HepG2 (cell line): ENCODE results near the gene MPST. TPM values are rescaled to one million over a fixed set of nuclear protein-coding genes. Genes with fewer than 3 reads are reported as not detected.
A peak's percentile ranks its signal among the peaks of the same experiment; 100 is the strongest.

Experiments
- BCL6 ChIP-seq: IDR thresholded peaks from 2 replicates; pipeline ENCODE4 v1.6.1; 2016; ENCODE audit warnings: missing genetic modification reagents, missing compliant biosample characterization
- GATA4 ChIP-seq: sonication (generic); IDR thresholded peaks from 2 replicates; pipeline ENCODE4 v1.6.1; 2016; ENCODE audit warnings: antibody characterized with exemption, low read depth, borderline replicate concordance
- MAZ ChIP-seq, 2 experiments: sonication (generic) in 1 of 2; formaldehyde crosslinking in 1 of 2; IDR thresholded peaks; 2 replicates each; pipeline versions ENCODE4 v1.5.0 to v1.6.1; 2012 to 2020; ENCODE audit warnings: low read depth in 2 of 2, mild to moderate bottlenecking in 2 of 2, borderline replicate concordance in 1 of 2, improper control_type of control experiment in 1 of 2, low read length in 1 of 2, missing genetic modification reagents in 1 of 2, moderate library complexity in 1 of 2
- NCOA2 ChIP-seq: sonication (generic); formaldehyde crosslinking; IDR thresholded peaks from 2 replicates; pipeline ENCODE4 v1.8.0; 2022; ENCODE audit warnings: inconsistent platforms
- NR1H2 ChIP-seq: sonication (generic); formaldehyde crosslinking; IDR thresholded peaks from 2 replicates; pipeline ENCODE4 v1.8.1; 2022; ENCODE audit warnings: low read depth, missing genetic modification reagents, borderline replicate concordance
- RBFOX2 ChIP-seq: fragments of 200-400 bp; formaldehyde crosslinking; IDR thresholded peaks from 2 replicates; pipeline ENCODE4 v1.6.1; 2017; ENCODE audit warnings: low read depth, mild to moderate bottlenecking, low read length
- SAP130 ChIP-seq: IDR thresholded peaks from 2 replicates; pipeline ENCODE4 v1.6.1; 2016; ENCODE audit warnings: low read depth
- SMAD1 ChIP-seq: sonication (generic); formaldehyde crosslinking; IDR thresholded peaks from 2 replicates; pipeline ENCODE4 v1.4.0; 2020; ENCODE audit warnings: missing genetic modification reagents, low read depth, mild to moderate bottlenecking, borderline replicate concordance
- SOX6 ChIP-seq, 2 experiments: fragments of 450-650 bp in 1 of 2; sonication (generic) in 1 of 2; formaldehyde crosslinking in 1 of 2; IDR thresholded peaks; 2 replicates each; pipeline versions ENCODE4 v1.4.0 to v1.6.1; 2017 to 2020; ENCODE audit warnings: antibody characterized with exemption in 1 of 2, mild to moderate bottlenecking in 1 of 2, missing genetic modification reagents in 1 of 2
- SRSF1 ChIP-seq: fragments of 200-400 bp; formaldehyde crosslinking; optimal IDR thresholded peaks from 2 replicates; pipeline ENCODE3; 2017; ENCODE audit warnings: mild to moderate bottlenecking, low read depth, low read length, moderate library complexity
- SRY ChIP-seq: sonication (generic); formaldehyde crosslinking; IDR thresholded peaks from 2 replicates; pipeline ENCODE4 v1.8.0; 2022; ENCODE audit warnings: mild to moderate bottlenecking, missing genetic modification reagents
- ZBTB34 ChIP-seq: sonication (generic); formaldehyde crosslinking; IDR thresholded peaks from 2 replicates; pipeline ENCODE4 v1.8.0; 2022; ENCODE audit warnings: mild to moderate bottlenecking, missing genetic modification reagents
- ZMAT3 ChIP-seq: sonication (generic); formaldehyde crosslinking; conservative IDR thresholded peaks from 2 replicates; pipeline ENCODE4 v1.7.0; 2021; ENCODE audit warnings: missing genetic modification reagents
- ZNF496 ChIP-seq: sonication (generic); formaldehyde crosslinking; IDR thresholded peaks from 2 replicates; pipeline ENCODE4 v1.8.1; 2023; ENCODE audit warnings: mild to moderate bottlenecking, moderate library complexity, missing genetic modification reagents; ENCODE audit not compliant: insufficient replicate concordance
- ZNF558 ChIP-seq: sonication (generic); formaldehyde crosslinking; IDR thresholded peaks from 2 replicates; pipeline ENCODE4 v1.9.0; 2022; ENCODE audit warnings: mild to moderate bottlenecking, missing genetic modification reagents, borderline replicate concordance
- ZNF709 ChIP-seq: sonication (generic); formaldehyde crosslinking; IDR thresholded peaks from 2 replicates; pipeline ENCODE4 v1.5.0; 2020; ENCODE audit warnings: mild to moderate bottlenecking, missing genetic modification reagents
- ZNF83 ChIP-seq: sonication (generic); formaldehyde crosslinking; IDR thresholded peaks from 2 replicates; pipeline ENCODE4 v1.4.0; 2020; ENCODE audit warnings: missing genetic modification reagents, mild to moderate bottlenecking, borderline replicate concordance
- polyA plus RNA-seq, 8 experiments: library from polyadenylated mRNA; depleted of rRNA in 3 of 8; stranded (reverse) in 7 of 8; unstranded in 1 of 8; fragments of >200 nt; fragmentation: Illumina TruSeq in 4 of 8; extraction: Trizol in 4 of 8; gene quantifications; 2 replicates each; pipeline versions ENCODE4 v1.2.1 to v1.2.3, GENCODE V29; 2011 to 2016; ENCODE audit warnings: low read depth in 4 of 8, missing spikeins in 1 of 8, mixed read lengths in 1 of 8; ENCODE audit not compliant: insufficient read depth in 1 of 8
- total RNA-seq, 5 experiments: library from RNA; depleted of rRNA; stranded (reverse); fragments of >200 nt; fragmentation: Illumina TruSeq; extraction: Trizol; gene quantifications; 2 replicates each; pipeline ENCODE4 v1.2.3, GENCODE V29; 2016; ENCODE audit warnings: low read depth in 1 of 5
- TF ChIP-seq, protein P1 (sequence below): sonication (generic); formaldehyde crosslinking; IDR thresholded peaks from 2 replicates; pipeline ENCODE4 v1.4.0; 2020; ENCODE audit warnings: missing genetic modification reagents, borderline replicate concordance
- TF ChIP-seq, protein P2 (sequence below): sonication (generic); formaldehyde crosslinking; IDR thresholded peaks from 2 replicates; pipeline ENCODE4 v1.4.0; 2020; ENCODE audit warnings: mild to moderate bottlenecking, missing genetic modification reagents
- TF ChIP-seq, protein P3 (sequence below): sonication (generic); formaldehyde crosslinking; IDR thresholded peaks from 2 replicates; pipeline ENCODE4 v1.8.1; 2023; ENCODE audit warnings: missing genetic modification reagents, inconsistent platforms, borderline replicate concordance

The MPST gene
- total and polyA plus RNA-seq, 2 of the 13 experiments (the other 11 are each of a cell fraction or from before 2014, with no cell fraction given) = 133 to 141 TPM

GRCh38 chr22:37018086-37018814 lies 1.3 kb upstream of the MPST start (continued):
- TF ChIP-seq, protein P1, sequence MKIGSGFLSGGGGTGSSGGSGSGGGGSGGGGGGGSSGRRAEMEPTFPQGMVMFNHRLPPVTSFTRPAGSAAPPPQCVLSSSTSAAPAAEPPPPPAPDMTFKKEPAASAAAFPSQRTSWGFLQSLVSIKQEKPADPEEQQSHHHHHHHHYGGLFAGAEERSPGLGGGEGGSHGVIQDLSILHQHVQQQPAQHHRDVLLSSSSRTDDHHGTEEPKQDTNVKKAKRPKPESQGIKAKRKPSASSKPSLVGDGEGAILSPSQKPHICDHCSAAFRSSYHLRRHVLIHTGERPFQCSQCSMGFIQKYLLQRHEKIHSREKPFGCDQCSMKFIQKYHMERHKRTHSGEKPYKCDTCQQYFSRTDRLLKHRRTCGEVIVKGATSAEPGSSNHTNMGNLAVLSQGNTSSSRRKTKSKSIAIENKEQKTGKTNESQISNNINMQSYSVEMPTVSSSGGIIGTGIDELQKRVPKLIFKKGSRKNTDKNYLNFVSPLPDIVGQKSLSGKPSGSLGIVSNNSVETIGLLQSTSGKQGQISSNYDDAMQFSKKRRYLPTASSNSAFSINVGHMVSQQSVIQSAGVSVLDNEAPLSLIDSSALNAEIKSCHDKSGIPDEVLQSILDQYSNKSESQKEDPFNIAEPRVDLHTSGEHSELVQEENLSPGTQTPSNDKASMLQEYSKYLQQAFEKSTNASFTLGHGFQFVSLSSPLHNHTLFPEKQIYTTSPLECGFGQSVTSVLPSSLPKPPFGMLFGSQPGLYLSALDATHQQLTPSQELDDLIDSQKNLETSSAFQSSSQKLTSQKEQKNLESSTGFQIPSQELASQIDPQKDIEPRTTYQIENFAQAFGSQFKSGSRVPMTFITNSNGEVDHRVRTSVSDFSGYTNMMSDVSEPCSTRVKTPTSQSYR = no peak
- TF ChIP-seq ZMAT3 (CRISPR knock-in tag) (peak; percentile 39; the same call in 1 of the 2 replicates), MAZ (IDR thresholded peaks at IDR 0.05; ENCODE audit: borderline replicate concordance, low read depth, low read length) (no peak), MAZ (CRISPR knock-in tag; IDR thresholded peaks at IDR 0.05; ENCODE audit: low read depth) (no peak), ZNF83 (no peak), SRY (CRISPR knock-in tag) (no peak), BCL6 (CRISPR knock-in tag) (0 out of 2 replicates have a peak, but pooled peaks have one; percentile 11), GATA4 (no peak), NCOA2 (CRISPR knock-in tag) (0 out of 2 replicates have a peak, but pooled peaks have one; percentile 6), SOX6 (IDR thresholded peaks at IDR 0.05) (no peak), SOX6 (CRISPR knock-in tag; IDR thresholded peaks at IDR 0.05) (0 out of 2 replicates have a peak, but pooled peaks have one; percentile 2), ZNF709 (CRISPR knock-in tag) (no peak), ZBTB34 (CRISPR knock-in tag) (no peak), ZNF558 (CRISPR knock-in tag) (0 out of 2 replicates have a peak, but pooled peaks have one; percentile 19), ZNF496 (no peak), SRSF1 (peak; percentile 48), RBFOX2 (peak; percentile 2; the same call in 1 of the 2 replicates), NR1H2 (CRISPR knock-in tag) (no peak), SAP130 (no peak), SMAD1 (CRISPR knock-in tag) (peak; percentile 40; the same call in 1 of the 2 replicates)
- TF ChIP-seq, protein P2, sequence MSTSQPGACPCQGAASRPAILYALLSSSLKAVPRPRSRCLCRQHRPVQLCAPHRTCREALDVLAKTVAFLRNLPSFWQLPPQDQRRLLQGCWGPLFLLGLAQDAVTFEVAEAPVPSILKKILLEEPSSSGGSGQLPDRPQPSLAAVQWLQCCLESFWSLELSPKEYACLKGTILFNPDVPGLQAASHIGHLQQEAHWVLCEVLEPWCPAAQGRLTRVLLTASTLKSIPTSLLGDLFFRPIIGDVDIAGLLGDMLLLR (CRISPR knock-in tag) = no peak
- TF ChIP-seq, protein P3, sequence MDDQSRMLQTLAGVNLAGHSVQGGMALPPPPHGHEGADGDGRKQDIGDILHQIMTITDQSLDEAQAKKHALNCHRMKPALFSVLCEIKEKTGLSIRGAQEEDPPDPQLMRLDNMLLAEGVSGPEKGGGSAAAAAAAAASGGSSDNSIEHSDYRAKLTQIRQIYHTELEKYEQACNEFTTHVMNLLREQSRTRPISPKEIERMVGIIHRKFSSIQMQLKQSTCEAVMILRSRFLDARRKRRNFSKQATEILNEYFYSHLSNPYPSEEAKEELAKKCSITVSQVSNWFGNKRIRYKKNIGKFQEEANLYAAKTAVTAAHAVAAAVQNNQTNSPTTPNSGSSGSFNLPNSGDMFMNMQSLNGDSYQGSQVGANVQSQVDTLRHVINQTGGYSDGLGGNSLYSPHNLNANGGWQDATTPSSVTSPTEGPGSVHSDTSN (CRISPR knock-in tag) = no peak
